Measurements from ENCODE around the gene AGAP1. TPM values are rescaled to one million over a fixed set of nuclear protein-coding genes. Genes with fewer than 3 reads are reported as not detected.

Gene AGAP1
- total RNA-seq, 4 donors from 2014 or later: 5.3 to 30.6 (median 19.2) TPM

- TF ChIP-seq POLR2A (IDR thresholded peaks at IDR 0.05) (no peak), CTCF (IDR thresholded peaks at IDR 0.05) (no peak)
- no peak overlapping the region for H3K27ac ChIP-seq
- no peaks in the 10 kb centered on the region for H3K9me3 ChIP-seq
- intact Hi-C loops (cut with DNase I; ENCODE audit: low total_unique reads): no loop called here
- no peak for DNase-seq
- H3K4me3 ChIP-seq: no peak overlapping the region
- H3K4me1 ChIP-seq: no peaks in the 10 kb centered on the region
- no peaks in the 10 kb centered on the region for H3K36me3 ChIP-seq
- no peaks in the 10 kb centered on the region for H3K27me3 ChIP-seq
Measured at GRCh38 chr2:235542733-235543127, 48.9 kb downstream of the AGAP1 start.

GRCh38 chr2:235543128-235543750 lies 49.4 kb downstream of the AGAP1 start:
- DNase-seq: no peak
- Histone ChIP-seq H3K4me1 (no peaks in the 10 kb centered on the region), H3K9me3 (no peaks in the 10 kb centered on the region), H3K36me3 (no peaks in the 10 kb centered on the region), H3K4me3 (no peak overlapping the region), H3K27ac (no peak overlapping the region), H3K27me3 (no peaks in the 10 kb centered on the region)
- intact Hi-C loops (cut with DNase I; ENCODE audit: low total_unique reads): no loop called here
- TF ChIP-seq CTCF (IDR thresholded peaks at IDR 0.05) (no peak), POLR2A (IDR thresholded peaks at IDR 0.05) (no peak)

- H3K36me3 ChIP-seq: no peaks in the 10 kb centered on the region
- no peak overlapping the region for H3K27ac ChIP-seq
- H3K4me3 ChIP-seq: no peak overlapping the region
- H3K4me1 ChIP-seq: no peaks in the 10 kb centered on the region
- intact Hi-C loops (cut with DNase I; ENCODE audit: low total_unique reads): no loop called here
- no peak for DNase-seq
- H3K27me3 ChIP-seq: no peaks in the 10 kb centered on the region
- H3K9me3 ChIP-seq: no peaks in the 10 kb centered on the region
- TF ChIP-seq CTCF (IDR thresholded peaks at IDR 0.05): no peak
- TF ChIP-seq POLR2A (IDR thresholded peaks at IDR 0.05): no peak
Measured at GRCh38 chr2:235543851-235544688, 50.2 kb downstream of the AGAP1 start.

- no peak for DNase-seq
- intact Hi-C loops (cut with DNase I; ENCODE audit: low total_unique reads): no loop called here
- Histone ChIP-seq H3K9me3 (no peaks in the 10 kb centered on the region), H3K4me3 (no peak overlapping the region), H3K27me3 (no peaks in the 10 kb centered on the region), H3K27ac (no peak overlapping the region), H3K36me3 (no peaks in the 10 kb centered on the region), H3K4me1 (no peaks in the 10 kb centered on the region)
- TF ChIP-seq POLR2A (IDR thresholded peaks at IDR 0.05) (no peak), CTCF (IDR thresholded peaks at IDR 0.05) (no peak)
Measured at GRCh38 chr2:235544689-235544969, 50.8 kb downstream of the AGAP1 start.

- intact Hi-C loops (cut with DNase I; ENCODE audit: low total_unique reads): no loop called here
- H3K27ac ChIP-seq: no peak overlapping the region
- TF ChIP-seq POLR2A (IDR thresholded peaks at IDR 0.05): no peak
- no peak for TF ChIP-seq CTCF (IDR thresholded peaks at IDR 0.05)
Measured at GRCh38 chr2:235545339-235546150, 51.7 kb downstream of the AGAP1 start.

More at GRCh38 chr2:235545339-235546150, 51.7 kb downstream of the AGAP1 start:
- no peak for DNase-seq
- Histone ChIP-seq H3K9me3 (no peaks in the 10 kb centered on the region), H3K36me3 (no peaks in the 10 kb centered on the region), H3K4me3 (no peak overlapping the region), H3K4me1 (no peaks in the 10 kb centered on the region), H3K27me3 (no peaks in the 10 kb centered on the region)

All from uterus (tissue), 4 donors.